Keratinocyte (primary cell): ENCODE data around the gene RAB35. TPM values are rescaled to one million over a fixed set of nuclear protein-coding genes. Genes with fewer than 3 reads are reported as not detected.

Source experiments
- DNase-seq: peaks from one replicate; pipeline ENCODE4 v3.0.0-alpha.2; 2011; ENCODE audit warnings: low read depth, missing footprints, low spot score
- FAIRE-seq: peaks from 2 replicates; lab custom pipeline; 2011; peaks lifted over from hg19 to GRCh38; lab: Jason Lieb, UNC
- H2AFZ ChIP-seq: 2 replicates; pipeline ENCODE4 v1.6.0; 2012; ENCODE audit warnings: low read length, control low read depth, inconsistent platforms; ENCODE audit not compliant: control insufficient read depth
- H3K27ac ChIP-seq: 2 replicates; pipeline ENCODE4 v1.5.1; 2011; ENCODE audit warnings: low read length; ENCODE audit not compliant: control insufficient read depth, insufficient read depth
- H3K27me3 ChIP-seq: 3 replicates; pipeline ENCODE4 v1.6.0; 2011; ENCODE audit warnings: low read length; ENCODE audit not compliant: control insufficient read depth, insufficient read depth; ENCODE audit errors: extremely low read depth
- H3K36me3 ChIP-seq, 2 experiments: 2 replicates in 1 of 2; 3 replicates in 1 of 2; pipeline ENCODE4 v1.5.1; 2011; ENCODE audit warnings: low read length in 2 of 2, mild to moderate bottlenecking in 1 of 2; ENCODE audit not compliant: control insufficient read depth in 2 of 2, insufficient read depth in 2 of 2; ENCODE audit errors: extremely low read depth in 1 of 2
- H3K4me1 ChIP-seq: 3 replicates; pipeline ENCODE4 v1.5.1; 2011; ENCODE audit warnings: low read length; ENCODE audit not compliant: control insufficient read depth, insufficient read depth; ENCODE audit errors: extremely low read depth
- H3K4me2 ChIP-seq: 3 replicates; pipeline ENCODE4 v1.6.0; 2011; ENCODE audit warnings: low read depth, low read length; ENCODE audit not compliant: control insufficient read depth, insufficient read depth; ENCODE audit errors: extremely low read depth
- H3K4me3 ChIP-seq, 3 experiments: fragments of 200-600 bp in 1 of 3; sonication (generic) in 1 of 3; 2 replicates in 2 of 3; 3 replicates in 1 of 3; pipeline ENCODE4 v1.5.1; 2011 to 2016; ENCODE audit warnings: low read length in 3 of 3, mild to moderate bottlenecking in 3 of 3, control low read depth in 2 of 3, inconsistent platforms in 1 of 3, low read depth in 1 of 3, mixed read lengths in 1 of 3, mixed run types in 1 of 3, moderate library complexity in 1 of 3; ENCODE audit not compliant: control insufficient read depth in 2 of 3, insufficient read depth in 2 of 3; ENCODE audit errors: extremely low read depth in 1 of 3
- H3K79me2 ChIP-seq: 2 replicates; pipeline ENCODE4 v1.6.0; 2012; ENCODE audit warnings: low read length; ENCODE audit not compliant: control insufficient read depth, insufficient read depth
- H3K9ac ChIP-seq: 3 replicates; pipeline ENCODE4 v1.6.0; 2011; ENCODE audit warnings: low read length; ENCODE audit not compliant: control insufficient read depth, insufficient read depth; ENCODE audit errors: extremely low read depth
- H3K9me1 ChIP-seq: 3 replicates; pipeline ENCODE4 v1.6.0; 2011; ENCODE audit warnings: low read length; ENCODE audit not compliant: control insufficient read depth, insufficient read depth; ENCODE audit errors: extremely low read depth
- H3K9me3 ChIP-seq: 2 replicates; pipeline ENCODE4 v1.5.1; 2012; ENCODE audit warnings: low read depth, low read length; ENCODE audit not compliant: control insufficient read depth
- H4K20me1 ChIP-seq: 3 replicates; pipeline ENCODE4 v1.6.0; 2011; ENCODE audit warnings: low read length; ENCODE audit not compliant: control insufficient read depth, insufficient read depth; ENCODE audit errors: extremely low read depth
- CTCF ChIP-seq, 3 experiments: IDR thresholded peaks in 1 of 3; conservative IDR thresholded peaks in 1 of 3; optimal IDR thresholded peaks in 1 of 3; 2 replicates in 2 of 3; 3 replicates in 1 of 3; pipeline versions ENCODE3 to v1.5.1; 2011; ENCODE audit warnings: low read length in 3 of 3, mild to moderate bottlenecking in 3 of 3, moderate library complexity in 2 of 3, control low read depth in 1 of 3, inconsistent platforms in 1 of 3; ENCODE audit not compliant: insufficient read depth in 2 of 3; ENCODE audit errors: extremely low read depth in 1 of 3
- EZH2 ChIP-seq: IDR thresholded peaks from one replicate; pipeline ENCODE4 v1.6.1; 2012; ENCODE audit warnings: inconsistent platforms, mild to moderate bottlenecking, low read length, moderate library complexity
- dilution Hi-C: fragments of 300-500 bp; cut with MboI; formaldehyde crosslinking; loops from one replicate; pipeline ENCODE4 v1.7.0; 2020; ENCODE audit warnings: low sequenced_read_pairs; ENCODE audit not compliant: extremely low pct_ligation_motif_present
- polyA plus RNA-seq, 5 experiments: library from polyadenylated mRNA; depleted of rRNA in 3 of 5; stranded (reverse) in 3 of 5; stranded (forward) in 1 of 5; unstranded in 1 of 5; fragments of >200 nt; gene quantifications; 1 replicate in 1 of 5; 2 replicates in 3 of 5; 3 replicates in 1 of 5; pipeline versions ENCODE4 v1.2.1 to v1.2.3, GENCODE V29; 2011 to 2012; ENCODE audit warnings: missing spikeins in 2 of 5, low read depth in 1 of 5, low replicate concordance in 1 of 5

RAB35 gene
- polyA plus RNA-seq, 1 donor (not counting 4 experiments of a cell fraction or from before 2014, with no cell fraction given), result 68.4 TPM

GRCh38 chr12:120096671-120097202 is 19.8 kb downstream of the RAB35 start:
- H3K4me1 ChIP-seq, result peaks cover 10% of the 10 kb centered on the region
- peaks cover 32 to 34% of the 10 kb centered on the region in 2 experiments for H3K36me3 ChIP-seq
- H2AFZ ChIP-seq, result no peak overlapping the region
- H3K79me2 ChIP-seq, result peaks cover 27% of the 10 kb centered on the region
- no peaks in the 10 kb centered on the region for H3K27me3 ChIP-seq
- no peak overlapping the region for H3K4me2 ChIP-seq
- no peak overlapping the region for H3K9ac ChIP-seq
- FAIRE-seq (no peak), DNase-seq (no peak)
- H3K9me1 ChIP-seq, result no peaks in the 10 kb centered on the region
- no peaks in the 10 kb centered on the region for H3K9me3 ChIP-seq
- TF ChIP-seq EZH2 (no peak), CTCF (optimal IDR thresholded peaks at IDR 0.05 in 1 of 3, IDR thresholded peaks at IDR 0.05 in 1 of 3, conservative IDR thresholded peaks at IDR 0.05 in 1 of 3; ENCODE audit: extremely low read depth in 1 of 3, insufficient read depth in 2 of 3, low read length in 3 of 3) (no peak)
- dilution Hi-C loops, result no loop called here
- H3K27ac ChIP-seq, result no peak overlapping the region
- no peak overlapping the region for H3K4me3 ChIP-seq
- H4K20me1 ChIP-seq, result peaks cover 15% of the 10 kb centered on the region

- no peak for DNase-seq
- H4K20me1 ChIP-seq, result peaks cover 9% of the 10 kb centered on the region
- H3K27ac ChIP-seq, result no peak overlapping the region
- TF ChIP-seq CTCF (optimal IDR thresholded peaks at IDR 0.05 in 1 of 3, IDR thresholded peaks at IDR 0.05 in 1 of 3, conservative IDR thresholded peaks at IDR 0.05 in 1 of 3; ENCODE audit: extremely low read depth in 1 of 3, insufficient read depth in 2 of 3, low read length in 3 of 3) (no peak), EZH2 (no peak)
- peaks cover 17% of the 10 kb centered on the region for H3K79me2 ChIP-seq
- H3K4me2 ChIP-seq, result no peak overlapping the region
- H3K9ac ChIP-seq, result no peak overlapping the region
- no peaks in the 10 kb centered on the region for H3K9me3 ChIP-seq
- peaks cover 33 to 34% of the 10 kb centered on the region in 2 experiments for H3K36me3 ChIP-seq
- no peaks in the 10 kb centered on the region for H3K27me3 ChIP-seq
- H3K4me3 ChIP-seq, result no peak overlapping the region
- H3K9me1 ChIP-seq, result no peaks in the 10 kb centered on the region
- H2AFZ ChIP-seq, result no peak overlapping the region
- peaks cover 2% of the 10 kb centered on the region for H3K4me1 ChIP-seq
- dilution Hi-C loops, result no loop called here
- FAIRE-seq, result no peak
These were observed 20.8 kb downstream of the RAB35 start for GRCh38 chr12:120095736-120096135.
